ENCODE measurements around the gene UNC13C.

DNA sequence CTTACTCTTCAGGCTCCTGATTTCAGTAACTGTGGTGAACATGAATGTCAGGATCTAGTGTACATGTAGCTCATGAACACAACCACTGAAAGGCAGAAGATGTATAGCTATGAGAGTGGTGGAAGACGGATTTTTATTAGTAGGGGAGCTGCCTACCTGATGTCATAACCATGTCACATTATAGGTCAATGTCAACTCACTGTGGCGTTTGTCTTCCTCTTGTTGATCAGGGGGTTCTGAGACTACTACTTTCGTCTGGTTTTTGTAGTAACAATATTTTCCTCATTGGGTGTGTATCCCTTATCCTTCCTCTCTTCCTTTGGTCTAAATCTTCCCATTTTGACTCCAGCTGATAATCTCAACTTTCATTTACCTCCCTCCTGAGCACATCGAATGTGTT lies 7.3 kb downstream of the UNC13C start:
- TF ChIP-seq, protein P1, sequence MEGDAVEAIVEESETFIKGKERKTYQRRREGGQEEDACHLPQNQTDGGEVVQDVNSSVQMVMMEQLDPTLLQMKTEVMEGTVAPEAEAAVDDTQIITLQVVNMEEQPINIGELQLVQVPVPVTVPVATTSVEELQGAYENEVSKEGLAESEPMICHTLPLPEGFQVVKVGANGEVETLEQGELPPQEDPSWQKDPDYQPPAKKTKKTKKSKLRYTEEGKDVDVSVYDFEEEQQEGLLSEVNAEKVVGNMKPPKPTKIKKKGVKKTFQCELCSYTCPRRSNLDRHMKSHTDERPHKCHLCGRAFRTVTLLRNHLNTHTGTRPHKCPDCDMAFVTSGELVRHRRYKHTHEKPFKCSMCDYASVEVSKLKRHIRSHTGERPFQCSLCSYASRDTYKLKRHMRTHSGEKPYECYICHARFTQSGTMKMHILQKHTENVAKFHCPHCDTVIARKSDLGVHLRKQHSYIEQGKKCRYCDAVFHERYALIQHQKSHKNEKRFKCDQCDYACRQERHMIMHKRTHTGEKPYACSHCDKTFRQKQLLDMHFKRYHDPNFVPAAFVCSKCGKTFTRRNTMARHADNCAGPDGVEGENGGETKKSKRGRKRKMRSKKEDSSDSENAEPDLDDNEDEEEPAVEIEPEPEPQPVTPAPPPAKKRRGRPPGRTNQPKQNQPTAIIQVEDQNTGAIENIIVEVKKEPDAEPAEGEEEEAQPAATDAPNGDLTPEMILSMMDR (IDR thresholded peaks at IDR 0.05), result no peak
- TF ChIP-seq POLR2A (IDR thresholded peaks at IDR 0.05) (no peak), EP300 (IDR thresholded peaks at IDR 0.05) (no peak)

All from tibial nerve (tissue), 4 donors.